ENCODE results near the gene LILRA2. TPM values are rescaled to one million over a fixed set of nuclear protein-coding genes. Genes with fewer than 3 reads are reported as not detected.

The LILRA2 gene
- total and polyA plus RNA-seq, 2 of the 8 experiments (the other 6 are each of a cell fraction or from before 2014, with no cell fraction given), result not detected

DNA sequence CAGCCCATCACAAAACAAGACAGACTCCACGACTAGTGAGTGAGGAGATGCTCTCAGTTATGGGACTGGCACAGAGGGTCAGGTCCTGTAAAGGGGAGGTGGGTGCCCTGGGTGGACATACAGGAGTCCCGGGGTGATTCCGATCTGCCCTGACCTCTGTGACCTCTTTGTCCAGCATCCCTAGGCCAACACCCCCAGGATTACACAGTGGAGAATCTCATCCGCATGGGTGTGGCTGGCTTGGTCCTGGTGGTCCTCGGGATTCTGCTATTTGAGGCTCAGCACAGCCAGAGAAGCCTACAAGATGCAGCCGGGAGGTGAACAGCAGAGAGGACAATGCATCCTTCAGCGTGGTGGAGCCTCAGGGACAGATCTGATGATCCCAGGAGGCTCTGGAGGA is 13.4 kb downstream of the LILRA2 start:
- Histone ChIP-seq H2BK15ac (ENCODE audit: low read length) (no peak overlapping the region), H4K91ac (replicated peaks; ENCODE audit: insufficient read length, low read length) (no peak overlapping the region), H2BK20ac (ENCODE audit: low read length) (no peak overlapping the region), H2BK5ac (ENCODE audit: low read depth, low read length) (no peak overlapping the region), H3K4ac (replicated peaks; ENCODE audit: insufficient read length, low read depth, low read length) (no peak overlapping the region), H4K20me1 (replicated peaks in 1 of 2; ENCODE audit: control insufficient read depth in 1 of 2, insufficient read depth in 2 of 2, low read length in 2 of 2) (no peaks in the 10 kb centered on the region), H3K36me3 (ENCODE audit: control insufficient read depth in 2 of 4, insufficient read depth in 4 of 4, low read length in 3 of 4) (no peaks in the 10 kb centered on the region), H2BK12ac (ENCODE audit: low read depth, low read length) (no peak overlapping the region), H3K18ac (ENCODE audit: extremely low read depth, low read length) (no peak overlapping the region), H3K4me2 (ENCODE audit: insufficient read depth in 1 of 2, low read depth in 2 of 2, low read length in 2 of 2) (no peak overlapping the region), H3K23ac (ENCODE audit: insufficient read length) (no peak overlapping the region), H3K27ac (ENCODE audit: low read depth, low read length) (no peak overlapping the region), H3K9ac (replicated peaks in 1 of 4; ENCODE audit: extremely low read depth in 1 of 4, low read depth in 3 of 4, low read length in 3 of 4) (no peak overlapping the region), H2BK120ac (replicated peaks; ENCODE audit: low read depth, low read length) (no peak overlapping the region), H3K4me1 (replicated peaks in 1 of 4; ENCODE audit: control insufficient read depth in 3 of 4, insufficient read depth in 4 of 4, low read length in 3 of 4) (no peaks in the 10 kb centered on the region), H3K9me3 (ENCODE audit: insufficient read depth in 2 of 2, low read depth in 1 of 2, low read length in 1 of 2) (peaks cover 56 to 77% of the 10 kb centered on the region in 2 experiments), H4K8ac (ENCODE audit: extremely low read depth, insufficient read depth, low read length) (no peak overlapping the region), H3K79me2 (ENCODE audit: control insufficient read depth in 1 of 2, insufficient read depth in 2 of 2, low read length in 2 of 2) (no peaks in the 10 kb centered on the region), H3K14ac (ENCODE audit: insufficient read length) (no peak overlapping the region), H3K79me1 (ENCODE audit: low read depth, low read length) (no peaks in the 10 kb centered on the region), H3K23me2 (ENCODE audit: low read depth, low read length) (no peaks in the 10 kb centered on the region), H2AFZ (ENCODE audit: low read length) (no peak overlapping the region), H3K4me3 (ENCODE audit: extremely low read depth in 1 of 4, insufficient read depth in 2 of 4, low read depth in 3 of 4, low read length in 4 of 4) (no peak overlapping the region), H4K5ac (ENCODE audit: insufficient read length, low read depth, low read length) (no peak overlapping the region), H3K27me3 (replicated peaks in 1 of 4; ENCODE audit: control insufficient read depth in 3 of 4, extremely low read depth in 1 of 4, insufficient read depth in 3 of 4, low read length in 3 of 4) (no peaks in the 10 kb centered on the region; a peak in 1 of 7 replicates), H2AK5ac (ENCODE audit: low read depth, low read length) (no peak overlapping the region), H3K56ac (replicated peaks; ENCODE audit: insufficient read length, low read depth, low read length) (no peak overlapping the region)
- no peak for FAIRE-seq
- POLR2A ChIA-PET (ENCODE audit: partially characterized antibody), result no interaction called here
- CTCF ChIA-PET (ENCODE audit: partially characterized antibody), result no interaction called here
- WGBS, 2 experiments (ENCODE audit: extremely low coverage in 1 of 2, insufficient coverage in 1 of 2, insufficient read length in 1 of 2, insufficient replicate concordance in 2 of 2, low coverage in 1 of 2, low lambda C conversion rate in 2 of 2, missing lambda C conversion rate in 1 of 2), result 56% methylated on average over 7 of the region's 7 CpGs; no CpG with 5 or more reads in 1 of the 2 experiments
- no peak for DNase-seq (ENCODE audit: low read depth in 1 of 2, low spot score in 2 of 2)
- TF ChIP-seq FOSL1 (IDR thresholded peaks at IDR 0.05; ENCODE audit: insufficient read depth, low read depth, low read length) (no peak), GABPA (IDR thresholded peaks at IDR 0.05; ENCODE audit: borderline replicate concordance, insufficient read depth, low read length) (no peak), SIX5 (IDR thresholded peaks at IDR 0.05; ENCODE audit: low read depth, low read length) (no peak), BRCA1 (IDR thresholded peaks at IDR 0.05; ENCODE audit: low read depth, low read length) (no peak), TCF12 (IDR thresholded peaks at IDR 0.05; ENCODE audit: low read depth, low read length) (no peak), SIRT6 (IDR thresholded peaks at IDR 0.05; ENCODE audit: low read length) (no peak), ZNF274 (IDR thresholded peaks at IDR 0.05; ENCODE audit: borderline replicate concordance, extremely low read depth, low read length) (no peak), CBX5 (IDR thresholded peaks at IDR 0.05; ENCODE audit: low read depth, low read length) (no peak), RFX5 (IDR thresholded peaks at IDR 0.05; ENCODE audit: borderline replicate concordance, low read depth, low read length) (no peak), HDAC2 (IDR thresholded peaks at IDR 0.05; ENCODE audit: borderline replicate concordance in 1 of 2, low read depth in 2 of 2, low read length in 2 of 2) (no peak)
- TF ChIP-seq, protein P1, sequence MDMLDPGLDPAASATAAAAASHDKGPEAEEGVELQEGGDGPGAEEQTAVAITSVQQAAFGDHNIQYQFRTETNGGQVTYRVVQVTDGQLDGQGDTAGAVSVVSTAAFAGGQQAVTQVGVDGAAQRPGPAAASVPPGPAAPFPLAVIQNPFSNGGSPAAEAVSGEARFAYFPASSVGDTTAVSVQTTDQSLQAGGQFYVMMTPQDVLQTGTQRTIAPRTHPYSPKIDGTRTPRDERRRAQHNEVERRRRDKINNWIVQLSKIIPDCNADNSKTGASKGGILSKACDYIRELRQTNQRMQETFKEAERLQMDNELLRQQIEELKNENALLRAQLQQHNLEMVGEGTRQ (IDR thresholded peaks at IDR 0.05; ENCODE audit: low read length), result no peak
- TF ChIP-seq, protein P2, sequence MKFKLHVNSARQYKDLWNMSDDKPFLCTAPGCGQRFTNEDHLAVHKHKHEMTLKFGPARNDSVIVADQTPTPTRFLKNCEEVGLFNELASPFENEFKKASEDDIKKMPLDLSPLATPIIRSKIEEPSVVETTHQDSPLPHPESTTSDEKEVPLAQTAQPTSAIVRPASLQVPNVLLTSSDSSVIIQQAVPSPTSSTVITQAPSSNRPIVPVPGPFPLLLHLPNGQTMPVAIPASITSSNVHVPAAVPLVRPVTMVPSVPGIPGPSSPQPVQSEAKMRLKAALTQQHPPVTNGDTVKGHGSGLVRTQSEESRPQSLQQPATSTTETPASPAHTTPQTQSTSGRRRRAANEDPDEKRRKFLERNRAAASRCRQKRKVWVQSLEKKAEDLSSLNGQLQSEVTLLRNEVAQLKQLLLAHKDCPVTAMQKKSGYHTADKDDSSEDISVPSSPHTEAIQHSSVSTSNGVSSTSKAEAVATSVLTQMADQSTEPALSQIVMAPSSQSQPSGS (IDR thresholded peaks at IDR 0.05; ENCODE audit: low read length), result no peak

Data from H1 (cell line).